ENCODE results near the gene MYO16.

The MYO16 gene

DNA sequence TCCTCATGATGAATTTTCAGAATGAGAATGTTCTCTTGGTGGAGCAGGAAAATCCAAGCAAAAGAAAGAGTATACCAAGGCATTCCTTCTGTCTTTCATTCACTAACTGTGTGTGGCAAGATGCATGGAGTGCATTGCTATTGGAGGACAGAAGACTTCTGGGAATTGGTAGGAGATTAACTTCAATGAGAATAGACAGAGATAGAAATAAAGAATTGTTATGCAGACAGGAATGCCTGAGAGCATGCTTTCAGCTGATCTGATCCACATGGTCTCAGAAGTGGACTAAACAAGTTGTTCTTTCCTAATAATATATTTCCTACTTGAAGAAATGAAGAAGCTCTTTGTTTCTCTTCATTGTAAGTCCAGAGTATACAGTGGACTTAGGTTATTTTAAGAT is 303.6 kb downstream of the MYO16 start:
- DNase-seq (ENCODE audit: low read depth), result no peak

DNA sequence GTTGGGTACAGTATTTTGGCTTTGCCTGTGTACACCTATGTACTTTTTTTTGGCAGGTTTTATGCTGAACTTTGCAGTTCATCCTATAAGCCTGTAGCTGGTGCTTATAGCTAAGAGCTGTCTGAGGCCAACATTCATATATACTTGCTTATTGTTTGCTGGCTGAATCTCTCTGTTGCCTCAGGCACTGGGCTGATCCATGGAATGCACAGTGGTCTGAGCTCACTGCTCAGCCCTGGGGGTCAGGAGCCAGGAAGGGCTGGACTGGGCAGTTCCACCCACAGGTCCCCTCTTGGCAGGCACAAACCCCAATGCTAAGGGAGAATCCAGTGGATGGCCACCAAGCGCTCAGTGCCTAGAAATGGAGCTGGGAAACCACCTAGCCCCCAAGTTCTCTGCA is 308.7 kb downstream of the MYO16 start:
- no peak for DNase-seq (ENCODE audit: low read depth)

DNA sequence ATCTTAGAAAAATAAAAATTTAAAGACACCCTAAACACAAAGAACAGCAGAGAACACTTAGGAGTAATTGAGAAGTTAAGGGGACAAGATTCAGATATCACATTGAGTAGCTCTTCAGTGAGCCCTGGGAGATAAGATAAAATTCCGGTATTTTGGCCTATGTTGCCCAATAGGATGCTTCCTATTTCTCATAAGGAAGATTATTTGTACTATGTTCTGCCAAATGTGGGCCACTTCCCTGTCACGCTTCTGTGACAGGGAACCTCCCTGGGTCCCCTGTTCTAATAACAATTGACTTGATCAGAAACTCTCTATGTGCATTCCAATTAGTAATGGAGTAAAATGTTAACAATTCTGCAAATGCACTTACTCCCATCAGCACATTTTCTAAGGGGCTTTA is 310.7 kb downstream of the MYO16 start:
- DNase-seq (ENCODE audit: low read depth), result no peak

DNA sequence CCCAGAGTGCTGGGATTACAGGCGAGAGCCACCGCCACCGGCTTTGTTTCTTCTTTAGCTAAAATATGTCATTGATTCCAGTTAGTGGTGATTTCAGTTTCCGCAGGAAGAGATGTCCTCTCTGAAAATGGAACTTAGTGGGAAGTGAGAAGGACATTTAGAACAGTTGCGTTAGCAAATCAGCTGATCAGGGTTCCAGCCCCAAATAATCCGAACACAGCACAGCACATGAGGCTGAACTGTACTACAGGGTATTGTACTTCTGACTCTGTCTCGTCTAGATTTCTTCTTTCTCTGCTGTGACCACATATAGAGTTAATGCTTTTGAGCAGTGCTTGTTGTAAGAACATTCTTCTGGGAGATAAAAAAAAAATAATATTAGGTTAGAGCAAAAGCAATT is 314.4 kb downstream of the MYO16 start:
- no peak for DNase-seq (ENCODE audit: low read depth)

DNA sequence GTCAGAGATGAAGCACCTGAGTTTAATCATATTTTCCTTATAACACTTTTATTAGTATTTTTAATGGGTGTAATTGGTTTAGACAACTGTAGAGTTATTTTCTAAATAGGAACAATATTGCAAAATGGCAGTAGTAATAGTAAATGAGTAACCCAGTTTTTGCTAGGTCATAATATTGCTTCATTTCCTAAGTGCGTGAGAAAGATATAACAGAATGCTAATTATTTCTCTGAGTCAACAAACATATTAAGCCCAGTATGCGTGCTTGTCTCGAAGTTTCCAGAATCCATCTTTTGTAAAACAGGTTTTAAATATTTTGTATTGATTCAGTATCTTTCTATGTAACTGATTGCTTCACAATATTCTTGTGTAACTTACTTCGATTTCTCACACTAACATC is 315.3 kb downstream of the MYO16 start:
- DNase-seq (ENCODE audit: low read depth), result no peak

DNA sequence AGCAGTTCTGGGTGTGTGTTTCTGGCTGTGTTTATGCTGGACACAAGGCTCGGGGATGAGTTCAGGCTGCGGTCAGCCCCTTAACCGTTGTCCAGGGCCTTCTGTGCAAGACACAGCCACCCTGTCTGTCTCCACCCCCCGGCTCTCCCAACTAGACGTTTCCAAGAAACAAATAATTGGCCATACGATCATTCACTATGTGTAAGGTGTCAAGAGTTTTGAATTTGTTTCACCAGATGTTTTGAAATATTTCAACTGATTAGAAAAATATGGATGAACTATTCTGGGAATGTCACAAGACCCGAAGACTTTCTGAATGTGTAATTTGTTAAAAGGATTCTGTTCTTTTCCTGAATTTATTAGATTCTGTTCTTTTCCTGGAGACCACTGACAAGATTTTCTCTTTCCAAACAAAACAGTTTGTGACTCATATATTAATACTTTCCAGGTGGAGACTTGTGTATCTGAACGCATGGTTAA is 318.2 kb downstream of the MYO16 start:
- no peak for DNase-seq (ENCODE audit: low read depth)

DNA sequence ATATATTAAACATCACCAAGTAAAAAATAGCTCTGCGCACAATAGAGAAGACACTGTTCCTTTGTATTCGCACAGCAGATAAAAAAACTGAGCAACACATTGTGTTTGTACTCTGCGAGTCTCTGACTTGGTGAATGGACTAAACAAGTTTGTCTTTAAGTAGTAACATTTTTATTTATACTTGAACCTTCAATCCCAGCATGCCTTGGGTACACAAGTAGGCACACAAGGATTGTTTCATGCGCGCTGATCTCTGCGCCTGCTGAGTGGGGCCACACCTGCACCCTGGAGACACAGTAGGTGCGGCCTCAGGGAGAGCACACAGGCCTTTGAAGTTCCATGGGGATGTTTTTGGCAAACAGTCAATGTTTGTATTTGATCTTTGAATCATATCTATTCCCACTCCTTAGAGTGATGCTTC is 318.9 kb downstream of the MYO16 start:
- DNase-seq (ENCODE audit: low read depth), result no peak

DNA sequence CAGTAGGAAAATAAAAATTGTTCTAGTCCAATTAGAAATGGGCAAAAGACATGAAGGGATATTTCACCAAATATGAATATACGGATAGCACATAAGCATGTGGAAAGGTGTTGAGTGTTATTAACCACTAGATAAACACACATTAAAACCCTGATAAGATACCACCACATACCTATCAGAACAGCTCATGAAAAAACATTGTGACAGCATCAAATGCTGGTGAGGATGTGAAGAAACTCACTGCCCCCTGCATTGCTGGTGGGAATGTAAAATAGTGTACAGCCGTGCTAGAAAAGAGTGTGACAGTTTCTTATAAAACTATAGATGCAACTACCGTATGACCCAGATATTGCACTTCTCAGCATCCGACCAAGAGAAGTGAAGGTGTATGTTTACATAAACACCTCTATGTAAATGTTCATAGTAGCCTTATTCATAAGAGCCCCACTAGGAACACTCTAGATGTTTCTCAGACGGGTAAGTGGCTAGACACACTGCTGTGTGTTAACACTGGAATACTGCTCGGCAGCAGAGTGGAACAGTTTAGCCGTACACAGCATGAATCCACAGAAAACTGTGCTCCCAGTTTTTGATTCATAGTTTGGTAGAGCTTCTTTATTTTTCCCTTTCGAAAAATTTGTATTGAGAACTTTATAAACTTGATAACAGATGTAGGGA is 321.1 kb downstream of the MYO16 start:
- no peak for DNase-seq (ENCODE audit: low read depth)

DNA sequence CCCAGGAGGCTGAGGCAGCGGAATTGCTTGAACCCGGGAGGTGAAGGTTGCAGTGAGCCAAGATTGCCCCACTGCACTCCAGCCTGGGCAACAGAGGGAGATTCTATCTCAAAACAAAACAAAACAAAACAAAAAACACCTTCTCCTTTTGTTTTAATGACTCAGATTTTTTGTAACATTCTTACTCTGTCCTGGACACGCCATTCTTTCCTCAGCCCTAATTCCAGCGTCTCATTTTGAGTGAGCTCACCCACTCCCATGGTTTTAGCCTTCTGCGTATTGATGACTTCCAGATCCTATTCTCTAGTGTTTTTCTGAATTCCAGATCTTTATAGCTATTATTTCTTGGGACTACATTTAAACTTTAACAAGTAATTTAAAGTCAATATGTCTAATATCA is 326.3 kb downstream of the MYO16 start:
- DNase-seq (ENCODE audit: low read depth), result no peak

DNA sequence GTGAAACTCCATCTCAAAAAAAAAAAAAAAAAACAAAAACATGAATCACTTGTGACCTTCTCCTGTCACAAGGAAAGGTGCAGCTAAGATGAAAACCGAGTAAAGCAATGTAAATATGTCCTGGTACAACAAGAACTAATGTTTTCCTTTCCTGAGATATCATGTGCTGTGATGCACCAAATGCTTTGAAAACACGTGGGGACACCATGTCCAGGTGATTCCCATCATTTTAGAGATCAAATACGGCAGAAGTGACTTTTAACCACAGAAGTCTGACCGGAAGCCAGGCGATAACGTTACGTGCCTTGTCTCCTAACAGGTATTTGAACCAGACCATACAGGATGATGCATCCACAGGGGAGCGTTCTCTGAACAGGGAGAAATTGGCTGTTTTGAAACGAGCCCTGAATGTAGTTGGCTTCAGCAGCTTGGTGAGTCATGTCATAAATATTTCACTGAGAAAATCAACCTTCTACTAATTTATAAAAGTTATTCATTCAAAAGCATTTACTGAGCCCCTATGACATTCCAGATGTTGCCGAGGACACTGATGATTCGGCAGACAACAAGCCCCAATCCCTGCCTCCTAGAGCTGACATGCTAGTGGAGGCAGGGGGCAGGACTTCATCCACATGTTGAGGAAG is 328.1 kb downstream of the MYO16 start:
- DNase-seq (ENCODE audit: low read depth), result no peak

DNA sequence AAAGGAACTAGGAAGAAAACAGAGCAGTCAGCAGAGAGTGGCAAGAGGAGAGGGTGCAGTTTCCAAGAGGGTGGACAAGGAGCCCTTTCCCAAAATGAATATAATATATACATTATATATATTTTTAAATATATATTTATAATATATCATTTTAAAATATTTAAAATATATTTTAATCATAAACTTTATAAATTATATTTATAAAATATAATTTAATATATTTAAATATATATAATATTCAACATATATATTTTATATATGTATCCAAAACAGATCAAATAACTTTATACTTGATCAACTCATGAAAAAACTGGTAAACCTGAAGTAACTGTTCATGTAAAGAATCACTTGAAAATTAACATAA is 328.6 kb downstream of the MYO16 start:
- DNase-seq (ENCODE audit: low read depth), result no peak

DNA sequence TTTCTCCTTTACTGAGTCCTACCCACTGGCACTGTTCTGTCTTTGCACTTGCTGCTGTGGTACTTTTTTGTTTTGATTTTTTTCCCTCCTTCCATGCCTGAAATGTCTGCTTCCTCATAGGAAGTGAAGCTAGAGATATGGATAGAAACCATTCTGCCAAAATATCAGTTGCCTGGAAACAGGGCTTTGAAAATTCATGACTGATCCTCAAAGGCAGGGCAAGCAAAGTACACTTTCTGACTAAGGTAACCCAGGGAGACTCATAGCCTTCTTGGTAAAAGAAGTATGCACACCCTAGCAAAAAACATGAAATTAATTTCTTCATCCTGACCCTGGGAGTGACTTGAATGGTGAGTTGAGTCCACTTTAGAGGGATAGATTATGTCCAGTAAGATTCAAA is 329.8 kb downstream of the MYO16 start:
- DNase-seq (ENCODE audit: low read depth), result no peak

DNA sequence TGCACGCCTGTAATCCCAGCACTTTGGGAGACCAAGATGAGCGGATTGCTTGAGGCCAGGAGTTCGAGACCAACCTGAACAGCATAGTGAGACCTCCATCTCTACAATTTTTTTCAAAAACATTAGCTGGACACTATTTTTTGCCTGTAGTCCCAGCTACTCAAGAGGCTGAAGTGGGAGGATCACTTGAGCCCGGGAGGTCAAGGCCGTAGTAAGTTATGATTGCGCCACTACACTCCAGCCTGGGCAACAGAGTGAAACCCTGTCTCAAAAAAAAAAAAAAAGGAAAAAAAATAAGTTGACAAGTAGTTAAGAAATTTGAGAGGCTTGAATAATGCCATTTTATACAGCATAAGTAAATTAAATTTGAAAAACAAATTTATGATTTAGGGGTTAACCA is 330.6 kb downstream of the MYO16 start:
- DNase-seq (ENCODE audit: low read depth), result no peak

DNA sequence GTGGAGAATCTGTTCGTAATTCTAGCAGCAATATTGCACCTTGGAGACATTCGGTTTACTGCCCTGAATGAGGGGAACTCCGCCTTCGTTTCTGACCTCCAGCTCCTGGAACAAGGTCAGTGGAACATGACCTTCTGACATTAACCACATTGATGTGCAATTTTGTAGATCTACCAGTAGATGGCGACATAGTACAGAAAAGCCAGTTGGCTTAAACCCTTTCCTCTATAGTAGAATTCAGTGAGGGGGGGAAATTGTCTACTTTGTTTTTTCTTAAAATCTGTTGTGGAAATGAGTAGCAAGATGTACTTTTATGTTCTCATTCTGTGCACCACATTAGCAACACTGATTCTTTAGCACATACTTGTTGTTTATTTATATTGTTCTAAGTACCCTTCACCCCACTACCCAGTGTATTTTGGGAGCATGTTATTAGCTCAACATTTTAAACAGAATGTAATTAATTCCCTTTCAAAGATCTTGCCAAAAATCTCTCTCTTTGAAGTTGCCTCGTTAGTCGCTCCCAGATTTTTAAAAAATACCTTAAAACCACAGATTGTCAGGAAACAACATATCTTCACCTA is 332.2 kb downstream of the MYO16 start:
- DNase-seq (ENCODE audit: low read depth), result no peak

DNA sequence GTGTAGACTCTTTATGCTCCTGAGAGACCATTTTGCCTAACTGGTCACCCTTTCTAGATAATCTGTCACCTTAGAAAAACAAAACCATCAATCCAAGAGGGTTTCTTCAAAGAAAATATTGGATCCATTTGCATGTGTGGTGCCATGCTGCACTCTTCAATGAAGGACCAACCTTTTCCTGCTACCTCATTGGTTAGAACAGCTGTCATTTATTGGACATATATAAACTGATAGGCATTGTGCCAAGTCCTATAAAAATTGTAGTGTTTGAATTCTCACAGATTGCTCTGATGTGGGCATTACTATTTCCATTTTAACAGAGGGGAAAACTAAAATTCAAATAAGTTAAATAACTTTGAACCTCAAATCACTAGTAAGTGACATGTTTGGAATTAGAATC is 333.2 kb downstream of the MYO16 start:
- no peak for DNase-seq (ENCODE audit: low read depth)

DNA sequence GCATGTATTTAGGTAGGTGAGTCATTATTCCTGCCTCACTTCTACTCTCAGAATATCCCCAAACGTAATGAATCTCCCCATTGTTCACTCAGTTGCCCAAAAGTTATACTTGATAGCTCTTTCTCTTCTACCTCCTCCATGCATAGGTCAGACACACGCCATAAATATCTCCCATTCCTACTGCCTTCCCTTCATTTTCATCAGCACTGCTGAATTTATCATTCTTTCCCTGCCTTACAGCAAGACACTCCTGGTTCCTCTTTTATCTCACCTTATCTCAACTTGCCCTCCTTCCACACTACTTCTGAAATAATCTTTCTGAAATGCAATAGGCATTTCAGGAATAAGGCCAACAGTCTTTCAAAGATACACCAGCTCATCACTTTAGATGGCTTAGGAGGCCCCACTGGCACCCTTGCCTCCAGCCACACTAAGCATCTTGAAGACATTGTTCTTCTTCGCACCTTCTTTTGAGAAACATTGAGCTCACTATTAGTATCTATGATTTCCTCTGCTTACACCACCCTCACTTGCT is 333.9 kb downstream of the MYO16 start:
- no peak for DNase-seq (ENCODE audit: low read depth)

DNA sequence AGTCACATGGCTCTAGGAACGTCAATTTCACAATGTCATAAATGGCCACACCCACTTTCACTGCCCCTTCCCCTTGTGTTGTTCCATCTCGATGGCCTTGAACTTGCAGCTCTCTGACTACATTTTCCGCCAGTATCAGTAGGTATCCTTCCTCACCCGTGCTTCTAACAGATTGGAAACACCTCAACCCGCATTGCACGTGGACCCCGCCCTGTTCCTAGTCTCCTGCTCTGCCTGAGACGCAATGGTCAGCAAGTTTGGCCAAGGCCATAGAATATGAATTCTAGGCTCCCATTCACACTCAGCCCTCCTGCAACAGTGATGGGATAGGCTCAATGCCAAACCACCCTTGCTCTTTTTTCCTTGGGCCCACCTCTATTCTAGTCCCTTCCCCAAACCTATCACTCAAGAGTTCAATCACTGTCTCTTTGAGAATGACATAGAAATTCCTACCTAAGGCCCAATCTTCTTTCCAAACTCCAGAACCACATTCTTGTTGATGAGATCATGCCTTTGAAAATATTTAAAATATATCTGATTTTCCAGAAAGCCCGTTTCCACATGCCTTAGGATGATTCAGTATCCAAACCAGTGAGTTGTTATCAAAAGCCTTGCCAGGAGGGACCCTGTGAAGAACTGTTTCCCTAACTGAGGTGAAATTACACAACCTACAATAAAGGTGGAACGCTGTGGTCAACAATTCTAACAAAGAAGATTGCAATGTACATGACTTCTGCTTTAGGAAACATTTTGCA is 334.6 kb downstream of the MYO16 start:
- no peak for DNase-seq (ENCODE audit: low read depth)

DNA sequence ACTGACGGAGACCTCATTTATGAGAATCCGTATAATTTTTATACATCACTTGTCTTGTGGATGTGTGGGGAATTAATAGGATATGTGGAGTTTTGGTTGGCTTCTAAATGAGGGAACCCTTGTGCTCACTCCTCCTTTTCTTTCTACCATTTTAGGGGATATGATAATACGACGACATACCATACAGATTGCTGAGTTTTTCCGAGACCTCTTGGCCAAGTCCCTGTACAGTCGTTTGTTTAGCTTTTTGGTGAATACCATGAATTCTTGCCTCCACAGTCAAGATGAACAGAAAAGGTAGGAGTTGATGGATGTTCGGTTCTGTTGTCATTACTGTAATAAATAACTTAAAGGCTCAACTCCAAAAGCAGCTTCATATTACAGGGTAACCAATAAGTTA is 335.2 kb downstream of the MYO16 start:
- no peak for DNase-seq (ENCODE audit: low read depth)

DNA sequence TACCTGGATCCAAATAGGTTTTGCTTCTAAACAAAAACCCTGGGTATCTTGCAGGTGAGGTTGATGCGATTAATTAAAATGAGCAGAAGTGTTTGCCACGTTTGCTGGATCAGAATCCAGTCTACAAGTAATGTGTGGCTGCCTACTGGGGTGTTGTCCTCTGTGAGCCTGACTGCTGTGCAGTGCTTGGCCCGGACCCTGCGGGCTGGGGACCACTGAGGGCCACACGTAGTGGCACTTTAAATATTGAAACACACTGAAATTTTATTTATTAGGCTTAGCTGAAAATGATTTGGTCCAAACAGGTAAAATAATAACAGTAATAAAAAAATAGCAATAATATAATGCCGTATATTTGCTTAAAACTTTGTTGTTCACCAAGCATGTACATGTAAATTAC is 338.0 kb downstream of the MYO16 start:
- DNase-seq (ENCODE audit: low read depth), result no peak

DNA sequence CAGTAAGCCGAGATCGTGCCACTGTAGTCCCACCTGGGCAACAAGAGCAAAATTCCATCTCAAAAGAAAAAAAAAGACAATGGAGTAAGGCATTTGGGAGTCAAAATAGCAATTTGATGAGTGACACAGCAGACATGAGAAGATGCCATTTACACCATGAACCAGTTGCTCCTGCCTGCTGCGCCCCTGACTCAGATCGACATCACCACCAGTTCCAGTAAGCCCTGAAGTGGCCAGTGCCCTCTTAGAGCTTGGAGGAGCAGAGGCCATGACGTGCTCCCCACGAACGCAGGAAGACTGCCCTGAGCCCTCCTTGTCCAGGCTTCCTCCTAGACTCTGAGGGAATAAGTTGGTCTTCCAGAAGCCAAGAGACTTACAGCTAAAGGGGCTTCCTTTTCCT is 339.2 kb downstream of the MYO16 start:
- DNase-seq (ENCODE audit: low read depth), result no peak

DNA sequence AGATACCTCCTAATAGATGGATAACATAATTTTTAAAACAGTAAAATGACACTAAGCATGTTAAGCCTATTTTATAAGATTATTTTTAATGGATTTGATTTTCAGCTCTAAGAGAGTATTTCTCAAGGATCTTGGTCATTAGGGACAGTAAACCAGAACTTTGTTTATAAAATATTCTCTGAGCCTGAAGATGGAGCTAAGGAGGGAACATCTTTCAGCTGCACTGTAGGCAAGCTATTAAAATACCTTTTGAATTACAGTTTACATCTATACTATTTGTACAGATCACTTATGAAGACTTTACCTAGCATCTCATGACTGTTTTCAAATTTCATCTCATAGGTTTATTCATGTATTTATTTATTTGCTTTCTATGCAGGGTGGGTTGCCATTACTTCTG is 345.3 kb downstream of the MYO16 start:
- no peak for DNase-seq (ENCODE audit: low read depth)

DNA sequence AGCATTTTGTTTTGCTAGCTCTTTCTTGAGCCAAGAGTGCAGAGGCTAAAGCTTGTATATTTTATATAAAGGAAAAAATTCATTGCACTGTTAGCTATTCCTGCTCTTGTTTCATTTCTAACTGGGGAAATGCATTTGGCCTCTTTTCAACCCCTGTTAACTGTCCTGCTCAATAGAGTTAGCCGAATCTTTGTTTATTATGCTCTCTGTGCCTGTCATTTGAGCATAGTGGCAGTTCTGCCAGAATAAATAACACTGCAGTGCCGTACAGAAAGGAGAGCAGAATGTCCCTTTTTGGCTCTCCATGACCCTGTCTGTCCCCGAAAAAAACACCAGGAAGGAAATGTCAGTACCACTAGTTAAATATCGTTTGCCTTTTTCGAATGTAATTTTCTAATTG is 350.8 kb downstream of the MYO16 start:
- DNase-seq (ENCODE audit: low read depth), result no peak

DNA sequence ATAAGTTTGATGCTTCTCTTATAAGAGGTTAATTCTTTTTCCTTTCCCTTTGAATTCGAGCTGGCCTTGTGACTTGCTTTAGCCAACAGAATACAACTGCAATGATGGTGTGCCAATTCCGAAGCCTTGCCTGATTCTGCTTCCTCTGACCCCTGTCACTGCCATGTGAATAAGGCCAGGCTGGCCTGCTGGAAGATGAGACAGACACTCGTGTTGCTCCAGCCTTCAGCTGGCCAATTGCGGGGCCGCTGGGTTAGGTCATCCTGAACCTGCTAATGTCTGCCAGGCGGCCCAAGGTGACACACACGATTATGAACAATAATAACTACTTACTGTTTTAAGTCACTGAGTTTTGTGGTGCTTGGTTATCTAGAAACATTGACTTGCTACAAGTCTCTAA is 352.0 kb downstream of the MYO16 start:
- DNase-seq (ENCODE audit: low read depth), result no peak
